ENCODE results near the gene RHOH.

GRCh38 chr4:40180356-40180755 lies 16.5 kb upstream of the RHOH start:
- TF ChIP-seq CTCF (IDR thresholded peaks at IDR 0.05) (no peak), POLR2A (IDR thresholded peaks at IDR 0.05) (no peak), POLR2AphosphoS5 (IDR thresholded peaks at IDR 0.05) (no peak)
